Mammary epithelial cell (primary cell): ENCODE data around the gene CRYGC.

Experiments used
- CTCF ChIP-seq, 2 donors: IDR thresholded peaks in 1 of 2; conservative IDR thresholded peaks in 1 of 2; 2 replicates each; pipeline ENCODE4 v1.5.1; 2011 to 2012; ENCODE audit warnings: inconsistent platforms in 2 of 2, low read length in 2 of 2, mild to moderate bottlenecking in 2 of 2, control low read depth in 1 of 2, low read depth in 1 of 2; ENCODE audit not compliant: insufficient read depth in 1 of 2; ENCODE audit errors: extremely low read depth in 1 of 2
- EZH2 ChIP-seq: IDR thresholded peaks from 2 replicates; pipeline ENCODE4 v1.6.1; 2012; ENCODE audit warnings: low read length, inconsistent platforms, borderline replicate concordance

GRCh38 chr2:208101716-208102631, 27.7 kb downstream of the CRYGC start:
- no peak for TF ChIP-seq EZH2
- peak; percentile 60 to 64 for TF ChIP-seq CTCF (conservative IDR thresholded peaks at IDR 0.05 in 1 of 2, IDR thresholded peaks at IDR 0.05 in 1 of 2; ENCODE audit: extremely low read depth in 1 of 2, insufficient read depth in 1 of 2, low read depth in 1 of 2, low read length in 2 of 2)
